K562 (cell line): Measurements from ENCODE around the gene HOXA5. TPM values are rescaled to one million over a fixed set of nuclear protein-coding genes. Genes with fewer than 3 reads are reported as not detected.

Experiments
- ATAC-seq: fragments of 200-7000 bp; cut with Tn5 transposase; 3 replicates; pipeline ENCODE4 v1.9.1; 2020; ENCODE audit warnings: moderate library complexity
- BruUV-seq: library from RNA; stranded (reverse); fragments of 400-500 nt; replicated peaks from 2 replicates; lab custom pipeline; 2021; lab: Mats Ljungman, UMichigan
- CTCF ChIA-PET: fragments of 300-600 bp; formaldehyde crosslinking; extraction: SDS; loops from one replicate; lab custom pipeline; 2021; ENCODE audit warnings: low intra/inter-chr PET ratio; lab: Yijun Ruan, JAX
- POLR2A ChIA-PET: fragments of 300-600, 350-650 bp; sonication (Branson Sonifier 250); formaldehyde crosslinking; extraction: SDS; loops from one replicate; lab custom pipeline; 2021; ENCODE audit warnings: antibody characterized with exemption, inconsistent platforms; lab: Yijun Ruan, JAX
- DNase-seq, 4 experiments: peaks; one replicate each; pipeline versions ENCODE4 v3.0.0 to v3.0.0-alpha.2; 2011 to 2018; ENCODE audit warnings: low spot score in 3 of 4, mixed read lengths in 3 of 4; ENCODE audit errors: extremely low read depth in 1 of 4
- FAIRE-seq: peaks from 2 replicates; lab custom pipeline; 2011; peaks lifted over from hg19 to GRCh38; lab: Jason Lieb, UNC
- H2AFZ ChIP-seq: 2 replicates; pipeline ENCODE4 v1.6.0; 2011; ENCODE audit warnings: low read depth, low read length, control low read depth, inconsistent platforms
- H3K27ac ChIP-seq: fragments of 200-600 bp; 3 replicates; pipeline ENCODE4 v1.8.0; 2011; ENCODE audit warnings: low read depth, mild to moderate bottlenecking, control low read depth, inconsistent platforms, low read length, moderate library complexity, mixed read lengths; ENCODE audit errors: extremely low read depth
- H3K27me3 ChIP-seq, 2 experiments: fragments of 300-600 bp in 1 of 2; 2 replicates in 1 of 2; 3 replicates in 1 of 2; pipeline versions ENCODE4 v1.6.0 to v1.8.0; 2011; ENCODE audit warnings: inconsistent platforms in 2 of 2, low read length in 2 of 2, mild to moderate bottlenecking in 1 of 2, mixed read lengths in 1 of 2, moderate library complexity in 1 of 2; ENCODE audit not compliant: control insufficient read depth in 2 of 2, insufficient read depth in 2 of 2
- H3K36me3 ChIP-seq: fragments of 300-600 bp; 3 replicates; pipeline ENCODE4 v1.8.0; 2011; ENCODE audit warnings: mild to moderate bottlenecking, low read length, inconsistent platforms; ENCODE audit not compliant: control insufficient read depth, insufficient read depth
- H3K4me1 ChIP-seq, 2 experiments: fragments of 200-600 bp in 1 of 2; replicated peaks in 1 of 2; 2 replicates in 1 of 2; 3 replicates in 1 of 2; pipeline versions ENCODE4 v1.5.1 to v1.8.0; 2011; ENCODE audit warnings: inconsistent platforms in 2 of 2, low read length in 2 of 2, mild to moderate bottlenecking in 1 of 2, mixed read lengths in 1 of 2, moderate library complexity in 1 of 2; ENCODE audit not compliant: control insufficient read depth in 2 of 2, insufficient read depth in 2 of 2
- H3K4me2 ChIP-seq: 2 replicates; pipeline ENCODE4 v1.6.1; 2011; ENCODE audit warnings: low read length, control low read depth, inconsistent platforms, mixed read lengths; ENCODE audit not compliant: insufficient read depth
- H3K4me3 ChIP-seq: fragments of 200-600 bp; sonication (generic), shearing (Covaris generic); 2 replicates; pipeline ENCODE4 v1.5.1; 2016; ENCODE audit warnings: control low read depth, inconsistent platforms
- H3K79me2 ChIP-seq: fragments of 200-600 bp; 3 replicates; pipeline ENCODE4 v1.8.0; 2011; ENCODE audit warnings: low read length, inconsistent platforms; ENCODE audit not compliant: control insufficient read depth, insufficient read depth
- H3K9ac ChIP-seq, 2 experiments: 2 replicates each; pipeline versions ENCODE4 v1.6.0 to v1.6.1; 2011; ENCODE audit warnings: low read depth in 2 of 2, low read length in 2 of 2, control low read depth in 1 of 2, inconsistent platforms in 1 of 2, mild to moderate bottlenecking in 1 of 2, mixed read lengths in 1 of 2; ENCODE audit not compliant: insufficient read depth in 1 of 2
- H3K9me1 ChIP-seq: one replicate; pipeline ENCODE4 v1.6.0; 2011; ENCODE audit warnings: inconsistent platforms, mild to moderate bottlenecking, low read length, moderate library complexity; ENCODE audit not compliant: control insufficient read depth, insufficient read depth
- H3K9me3 ChIP-seq: replicated peaks from 2 replicates; pipeline ENCODE4 v1.5.1; 2011; ENCODE audit warnings: low read depth, low read length, inconsistent platforms; ENCODE audit not compliant: control insufficient read depth, insufficient read depth
- H4K20me1 ChIP-seq: replicated peaks from 2 replicates; pipeline ENCODE4 v1.6.1; 2011; ENCODE audit warnings: low read length, inconsistent platforms, mixed read lengths; ENCODE audit not compliant: control insufficient read depth, insufficient read depth
- BHLHE40 ChIP-seq: IDR thresholded peaks from 2 replicates; pipeline ENCODE4 v1.6.1; 2011; ENCODE audit warnings: low read length, improper control_type of control experiment
- ELF4 ChIP-seq: fragments of 450-650 bp; formaldehyde crosslinking; IDR thresholded peaks from 2 replicates; pipeline ENCODE4 v1.4.0; 2022; ENCODE audit warnings: missing genetic modification characterization
- KDM4B ChIP-seq, 2 experiments: fragments of 450-650 bp in 1 of 2; sonication (generic) in 1 of 2; IDR thresholded peaks; 2 replicates each; pipeline ENCODE4 v1.6.1; 2016 to 2017; ENCODE audit warnings: borderline replicate concordance in 2 of 2, antibody characterized with exemption in 1 of 2, low read depth in 1 of 2, mild to moderate bottlenecking in 1 of 2
- MECOM ChIP-seq: fragments of 250-450 bp; sonication (Bioruptor Pico); IDR thresholded peaks from 2 replicates; pipeline ENCODE4 v1.8.0; 2022; ENCODE audit warnings: inconsistent platforms
- NR2C2 ChIP-seq, 2 experiments: fragments of 200-800 bp in 1 of 2; sonication (Bioruptor generic) in 1 of 2; sonication (generic) in 1 of 2; formaldehyde crosslinking in 1 of 2; IDR thresholded peaks; 2 replicates each; pipeline versions ENCODE4 v1.6.1 to v1.8.0; 2016 to 2022; ENCODE audit warnings: mild to moderate bottlenecking in 1 of 2, missing compliant biosample characterization in 1 of 2, missing genetic modification characterization in 1 of 2, missing genetic modification reagents in 1 of 2
- ZFP30 ChIP-seq: fragments of 250-450 bp; sonication (Bioruptor Pico); IDR thresholded peaks from 2 replicates; pipeline ENCODE4 v1.8.0; 2022; ENCODE audit warnings: moderate library complexity, mild to moderate bottlenecking, inconsistent platforms, borderline replicate concordance
- ZNF124 ChIP-seq: sonication (generic); formaldehyde crosslinking; IDR thresholded peaks from 2 replicates; pipeline ENCODE4 v1.8.1; 2022; ENCODE audit warnings: missing genetic modification reagents
- ZNF253 ChIP-seq: fragments of 250-450 bp; sonication (Bioruptor Pico); conservative IDR thresholded peaks from 2 replicates; pipeline ENCODE4 v1.6.1; 2021; ENCODE audit warnings: mild to moderate bottlenecking
- ZNF408 ChIP-seq: fragments of 250-450 bp; sonication (Bioruptor Pico); IDR thresholded peaks from 2 replicates; pipeline ENCODE4 v1.4.0; 2020; ENCODE audit warnings: low read depth, mild to moderate bottlenecking, moderate library complexity
- ZNF41 ChIP-seq: fragments of 250-450 bp; sonication (Bioruptor Pico); conservative IDR thresholded peaks from 2 replicates; pipeline ENCODE4 v1.4.0; 2020; ENCODE audit warnings: mild to moderate bottlenecking
- WGBS: fragments of 100-300 bp; shearing (Covaris generic); methylation state at CpG from one replicate; pipeline ENCODE4 v1.1.6; 2016; ENCODE audit warnings: low coverage, mixed read lengths; ENCODE audit not compliant: insufficient coverage; ENCODE audit errors: missing lambda C conversion rate; 5-methylcytosine and 5-hydroxymethylcytosine counted together
- in situ Hi-C: fragments of 300-500 bp; cut with MboI; formaldehyde crosslinking; loops from 4 replicates; pipeline ENCODE4 v1.15.0; 2018; ENCODE audit warnings: inconsistent platforms, mixed read lengths
- intact Hi-C: fragments of 100-400 bp; cut with micrococcal nuclease; formaldehyde crosslinking; loops from 2 replicates; pipeline ENCODE4 v1.14.2; 2022
- polyA plus RNA-seq, 8 experiments: library from polyadenylated mRNA; depleted of rRNA in 4 of 8; stranded (reverse) in 5 of 8; unstranded in 3 of 8; fragments of >200 nt; fragmentation: Nextera tagmentation in 2 of 8; fragmentation: Illumina TruSeq in 1 of 8; extraction: Ambion mirVana in 2 of 8; extraction: Trizol in 1 of 8; gene quantifications; 2 replicates each; pipeline versions ENCODE4 v1.2.1 to v1.2.3, GENCODE V29; 2011 to 2014; ENCODE audit warnings: inconsistent platforms in 1 of 8, missing spikeins in 1 of 8
- total RNA-seq, 7 experiments: library from RNA; depleted of rRNA in 6 of 7; stranded (reverse); fragments of >200 nt in 6 of 7; fragmentation: Illumina TruSeq in 2 of 7; extraction: Trizol in 2 of 7; gene quantifications; 2 replicates each; pipeline versions ENCODE4 v1.2.1 to v1.2.3, GENCODE V29; 2011 to 2021; ENCODE audit warnings: low replicate concordance in 1 of 7
- TF ChIP-seq, protein P1 (sequence below): fragments of 450-650 bp; formaldehyde crosslinking; IDR thresholded peaks from 2 replicates; pipeline ENCODE4 v1.4.0; 2020; ENCODE audit warnings: mild to moderate bottlenecking, moderate library complexity

HOXA5 gene
- total and polyA plus RNA-seq, 9 of the 15 experiments (the other 6 are each of a cell fraction or from before 2014, with no cell fraction given): 0.13 TPM; not detected in 8

- TF ChIP-seq ZNF253: no peak
- no peak for TF ChIP-seq BHLHE40
- no peak for TF ChIP-seq ELF4 (CRISPR knock-in tag)
- no peak for TF ChIP-seq KDM4B (IDR thresholded peaks at IDR 0.05; ENCODE audit: borderline replicate concordance in 2 of 2, low read depth in 1 of 2)
Observed at GRCh38 chr7:27186668-27187474, 43.4 kb upstream of the HOXA5 start (continued).

GRCh38 chr7:27185854-27186667, 42.6 kb upstream of the HOXA5 start:
- in situ Hi-C loops: no loop called here
- Histone ChIP-seq H3K27ac (no peak overlapping the region), H3K9me3 (no peaks in the 10 kb centered on the region), H3K4me1 (peaks cover 0 to 22% of the 10 kb centered on the region in 2 experiments; a peak in 2 of 5 replicates), H3K27me3 (peaks cover 53 to 79% of the 10 kb centered on the region in 2 experiments), H3K79me2 (no peaks in the 10 kb centered on the region), H3K9me1 (no peaks in the 10 kb centered on the region), H3K4me2 (no peak overlapping the region), H2AFZ (no peak overlapping the region), H3K36me3 (no peaks in the 10 kb centered on the region), H4K20me1 (no peaks in the 10 kb centered on the region), H3K4me3 (no peak overlapping the region), H3K9ac (no peak overlapping the region)
- FAIRE-seq (no peak), DNase-seq (no peak), ATAC-seq (no peak)
- CTCF ChIA-PET: no interaction called here
- 12% methylated on average over 24 of the region's 24 CpGs for WGBS
- BruUV-seq: no TSS peak
- intact Hi-C loops: no loop called here
- POLR2A ChIA-PET: interaction anchor here (2.4 kb wide), 1 partner anchor 10 kb away, joined by 6 read pairs; no protein-coding TSS in a partner anchor
- TF ChIP-seq NR2C2 (CRISPR knock-in tag; IDR thresholded peaks at IDR 0.05) (no peak), NR2C2 (tag; IDR thresholded peaks at IDR 0.05) (no peak), ZNF41 (CRISPR knock-in tag) (no peak), ZFP30 (no peak), ZNF124 (no peak), MECOM (CRISPR knock-in tag) (no peak), ELF4 (CRISPR knock-in tag) (no peak), ZNF408 (CRISPR knock-in tag) (no peak)
- TF ChIP-seq, protein P1, sequence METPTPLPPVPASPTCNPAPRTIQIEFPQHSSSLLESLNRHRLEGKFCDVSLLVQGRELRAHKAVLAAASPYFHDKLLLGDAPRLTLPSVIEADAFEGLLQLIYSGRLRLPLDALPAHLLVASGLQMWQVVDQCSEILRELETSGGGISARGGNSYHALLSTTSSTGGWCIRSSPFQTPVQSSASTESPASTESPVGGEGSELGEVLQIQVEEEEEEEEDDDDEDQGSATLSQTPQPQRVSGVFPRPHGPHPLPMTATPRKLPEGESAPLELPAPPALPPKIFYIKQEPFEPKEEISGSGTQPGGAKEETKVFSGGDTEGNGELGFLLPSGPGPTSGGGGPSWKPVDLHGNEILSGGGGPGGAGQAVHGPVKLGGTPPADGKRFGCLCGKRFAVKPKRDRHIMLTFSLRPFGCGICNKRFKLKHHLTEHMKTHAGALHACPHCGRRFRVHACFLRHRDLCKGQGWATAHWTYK (CRISPR knock-in tag): no peak
